Anterior cingulate cortex (tissue), 58 donors: Measurements from ENCODE around the gene AXL.
"Not testable (repeated sequence)": the region's sequence is repeated elsewhere in the genome, so short reads cannot be mapped to it uniquely, and the experiment has no call there.

Source experiments
- DNase-seq, 58 donors: peaks; one replicate each; lab custom pipeline; 2025; lab: John Stamatoyannopoulos, UW

Gene AXL

GRCh38 chr19:41265395-41266153 is 46.6 kb downstream of the AXL start:
- peak in 3 of 58 donors; percentile 1 to 31 (median 7) for DNase-seq

GRCh38 chr19:41269055-41269454 is 50.0 kb downstream of the AXL start:
- DNase-seq: no peak

- no peak for DNase-seq
Observed at GRCh38 chr19:41269571-41269970, 50.5 kb downstream of the AXL start.

GRCh38 chr19:41273076-41273475 is 54.1 kb downstream of the AXL start:
- DNase-seq: no peak

- DNase-seq: no peak
Observed at GRCh38 chr19:41274802-41275201, 55.8 kb downstream of the AXL start.

GRCh38 chr19:41276231-41276630 is 57.2 kb downstream of the AXL start:
- DNase-seq: no peak

GRCh38 chr19:41278478-41278877 is 59.5 kb downstream of the AXL start:
- DNase-seq: no peak

- no peak for DNase-seq
Observed at GRCh38 chr19:41288673-41289530, 69.9 kb downstream of the AXL start.

- DNase-seq: not testable (repeated sequence)
Observed at GRCh38 chr19:41289814-41290213, 70.8 kb downstream of the AXL start.

- no peak for DNase-seq
Observed at GRCh38 chr19:41294393-41294792, 75.4 kb downstream of the AXL start.

GRCh38 chr19:41295499-41295898 is 76.5 kb downstream of the AXL start:
- no peak for DNase-seq

GRCh38 chr19:41296433-41296871 is 77.4 kb downstream of the AXL start:
- no peak for DNase-seq

GRCh38 chr19:41297628-41298347 is 78.8 kb downstream of the AXL start:
- peak in 1 of 58 donors; percentile 8 for DNase-seq

GRCh38 chr19:41298348-41298964 is 79.4 kb downstream of the AXL start:
- peak in 7 of 58 donors; percentile 9 to 62 (median 21) for DNase-seq

GRCh38 chr19:41299046-41299754 is 80.2 kb downstream of the AXL start:
- DNase-seq: peak in 4 of 58 donors; percentile 9 to 38 (median 28)

GRCh38 chr19:41299755-41300089 is 80.7 kb downstream of the AXL start:
- DNase-seq: peak in 3 of 58 donors; percentile 7 to 67 (median 18)

- no peak for DNase-seq
Observed at GRCh38 chr19:41300555-41300954, 81.5 kb downstream of the AXL start.

- DNase-seq: no peak
Observed at GRCh38 chr19:41302624-41303351, 83.8 kb downstream of the AXL start.

- no peak for DNase-seq
Observed at GRCh38 chr19:41303954-41304353, 84.9 kb downstream of the AXL start.
